ENCODE results near the gene ADAM20. TPM values are rescaled to one million over a fixed set of nuclear protein-coding genes. Genes with fewer than 3 reads are reported as not detected.

The ADAM20 gene
- total and polyA plus RNA-seq, 2 experiments from 2014 or later, result 0.30 TPM; not detected in 1

GRCh38 chr14:70530417-70530816 lies 4.4 kb downstream of the ADAM20 start:
- no peak for DNase-seq (ENCODE audit: low spot score)
- Histone ChIP-seq H3K4me1 (ENCODE audit: insufficient read depth) (no peaks in the 10 kb centered on the region), H3K27me3 (no peaks in the 10 kb centered on the region), H3K9me3 (ENCODE audit: low read depth) (peaks cover 4% of the 10 kb centered on the region), H2AFZ (no peak overlapping the region), H3K36me3 (replicated peaks; ENCODE audit: insufficient read depth, low read depth) (peaks cover 7% of the 10 kb centered on the region), H4K20me1 (ENCODE audit: insufficient read depth, poor library complexity, severe bottlenecking) (no peaks in the 10 kb centered on the region), H3K79me2 (no peaks in the 10 kb centered on the region), H3K27ac (no peak overlapping the region), H3K9me2 (replicated peaks; ENCODE audit: insufficient read depth) (no peaks in the 10 kb centered on the region), H3K4me2 (no peak overlapping the region), H3K4me3 (no peak overlapping the region)
- TF ChIP-seq CTCF (IDR thresholded peaks at IDR 0.05; ENCODE audit: poor library complexity) (no peak), EZH2 (IDR thresholded peaks at IDR 0.05; ENCODE audit: borderline replicate concordance) (no peak), EZH2phosphoT487 (IDR thresholded peaks at IDR 0.05; ENCODE audit: low read depth, severe bottlenecking, unreplicated experiment) (no peak)
- 93% methylated on average over 2 of the region's 2 CpGs for WGBS (ENCODE audit: low lambda C conversion rate, missing lambda C conversion rate)

- Histone ChIP-seq H3K36me3 (replicated peaks; ENCODE audit: insufficient read depth, low read depth) (peaks cover under 1% of the 10 kb centered on the region), H3K79me2 (no peaks in the 10 kb centered on the region), H2AFZ (no peak overlapping the region), H3K4me2 (no peak overlapping the region), H3K27ac (no peak overlapping the region), H4K20me1 (ENCODE audit: insufficient read depth, poor library complexity, severe bottlenecking) (no peaks in the 10 kb centered on the region), H3K4me3 (no peak overlapping the region), H3K9me3 (ENCODE audit: low read depth) (peaks cover 2% of the 10 kb centered on the region), H3K4me1 (ENCODE audit: insufficient read depth) (no peaks in the 10 kb centered on the region), H3K27me3 (no peaks in the 10 kb centered on the region), H3K9me2 (replicated peaks; ENCODE audit: insufficient read depth) (no peaks in the 10 kb centered on the region)
- TF ChIP-seq EZH2 (IDR thresholded peaks at IDR 0.05; ENCODE audit: borderline replicate concordance) (no peak), EZH2phosphoT487 (IDR thresholded peaks at IDR 0.05; ENCODE audit: low read depth, severe bottlenecking, unreplicated experiment) (no peak), CTCF (IDR thresholded peaks at IDR 0.05; ENCODE audit: poor library complexity) (no peak)
- no peak for DNase-seq (ENCODE audit: low spot score)
- 82% methylated on average over 2 of the region's 2 CpGs for WGBS (ENCODE audit: low lambda C conversion rate, missing lambda C conversion rate)
These were observed 7.2 kb downstream of the ADAM20 start for GRCh38 chr14:70527501-70528105.

GRCh38 chr14:70525691-70526090 lies 9.1 kb downstream of the ADAM20 start:
- peaks cover 2% of the 10 kb centered on the region for H3K9me3 ChIP-seq (ENCODE audit: low read depth)
- H3K79me2 ChIP-seq, result no peaks in the 10 kb centered on the region
- H3K27ac ChIP-seq, result no peak overlapping the region
- no peaks in the 10 kb centered on the region for H3K4me1 ChIP-seq (ENCODE audit: insufficient read depth)
- H3K4me2 ChIP-seq, result no peak overlapping the region
- no peak overlapping the region for H3K4me3 ChIP-seq
- TF ChIP-seq EZH2phosphoT487 (IDR thresholded peaks at IDR 0.05; ENCODE audit: low read depth, severe bottlenecking, unreplicated experiment) (no peak), CTCF (IDR thresholded peaks at IDR 0.05; ENCODE audit: poor library complexity) (no peak)
- H2AFZ ChIP-seq, result no peak overlapping the region
- no peaks in the 10 kb centered on the region for H3K27me3 ChIP-seq
- DNase-seq (ENCODE audit: low spot score), result no peak
- no peaks in the 10 kb centered on the region for H4K20me1 ChIP-seq (ENCODE audit: insufficient read depth, poor library complexity, severe bottlenecking)
- H3K9me2 ChIP-seq (replicated peaks; ENCODE audit: insufficient read depth), result no peaks in the 10 kb centered on the region
- H3K36me3 ChIP-seq (replicated peaks; ENCODE audit: insufficient read depth, low read depth), result no peaks in the 10 kb centered on the region

GRCh38 chr14:70515811-70516210 lies 19.0 kb downstream of the ADAM20 start:
- no peaks in the 10 kb centered on the region for H3K36me3 ChIP-seq (replicated peaks; ENCODE audit: insufficient read depth, low read depth)

More at GRCh38 chr14:70515811-70516210, 19.0 kb downstream of the ADAM20 start:
- no peaks in the 10 kb centered on the region for H3K27me3 ChIP-seq
- TF ChIP-seq EZH2 (IDR thresholded peaks at IDR 0.05; ENCODE audit: borderline replicate concordance) (no peak), CTCF (IDR thresholded peaks at IDR 0.05; ENCODE audit: poor library complexity) (no peak), EZH2phosphoT487 (IDR thresholded peaks at IDR 0.05; ENCODE audit: low read depth, severe bottlenecking, unreplicated experiment) (no peak)
- DNase-seq (ENCODE audit: low spot score), result no peak
- no peaks in the 10 kb centered on the region for H4K20me1 ChIP-seq (ENCODE audit: insufficient read depth, poor library complexity, severe bottlenecking)
- no peak overlapping the region for H3K27ac ChIP-seq
- WGBS (ENCODE audit: low lambda C conversion rate, missing lambda C conversion rate), result 92% methylated on average over 3 of the region's 3 CpGs
- H3K4me2 ChIP-seq, result no peak overlapping the region
- H2AFZ ChIP-seq, result no peak overlapping the region
- H3K9me3 ChIP-seq (ENCODE audit: low read depth), result peaks cover 12% of the 10 kb centered on the region
- H3K4me1 ChIP-seq (ENCODE audit: insufficient read depth), result no peaks in the 10 kb centered on the region
- no peaks in the 10 kb centered on the region for H3K79me2 ChIP-seq
- H3K9me2 ChIP-seq (replicated peaks; ENCODE audit: insufficient read depth), result no peaks in the 10 kb centered on the region
- H3K4me3 ChIP-seq, result no peak overlapping the region

Measured in hepatocyte (in vitro differentiated cells).